ENCODE measurements around the gene DTL. TPM values are rescaled to one million over a fixed set of nuclear protein-coding genes. Genes with fewer than 3 reads are reported as not detected.

Gene DTL
- total RNA-seq, 4 donors from 2014 or later: 2.0 to 9.2 (median 5.1) TPM

GRCh38 chr1:212045981-212046380, 10.4 kb downstream of the DTL start:
- intact Hi-C loops (cut with DNase I): no loop called here
- Histone ChIP-seq H3K4me3 (no peak overlapping the region), H3K36me3 (no peaks in the 10 kb centered on the region), H3K27me3 (no peaks in the 10 kb centered on the region), H3K4me1 (no peaks in the 10 kb centered on the region), H3K9me3 (no peaks in the 10 kb centered on the region), H3K27ac (no peak overlapping the region)
- no peak for TF ChIP-seq POLR2A (IDR thresholded peaks at IDR 0.05)
- no peak for TF ChIP-seq CTCF (IDR thresholded peaks at IDR 0.05)
- no peak for DNase-seq
- 92 to 96% methylated on average over 2 of the region's 2 CpGs for WGBS, 2 donors

- WGBS, 2 donors: 50 to 81% methylated on average over 1 of the region's 1 CpG
- intact Hi-C loops (cut with DNase I): no loop called here
- Histone ChIP-seq H3K27me3 (no peaks in the 10 kb centered on the region), H3K4me1 (no peaks in the 10 kb centered on the region), H3K27ac (no peak overlapping the region), H3K36me3 (peaks cover 0 to 12% (median 0%) of the 10 kb centered on the region in 3 donors), H3K9me3 (no peaks in the 10 kb centered on the region), H3K4me3 (no peak overlapping the region)
- no peak for DNase-seq
- TF ChIP-seq CTCF (IDR thresholded peaks at IDR 0.05) (no peak), POLR2A (IDR thresholded peaks at IDR 0.05) (no peak)
Measured at GRCh38 chr1:212053993-212054392, 18.4 kb downstream of the DTL start.

GRCh38 chr1:212055333-212055732, 19.8 kb downstream of the DTL start:
- H3K9me3 ChIP-seq: no peaks in the 10 kb centered on the region
- WGBS, 2 donors: 90 to 92% methylated on average over 2 of the region's 2 CpGs
- H3K27ac ChIP-seq: no peak overlapping the region
- intact Hi-C loops (cut with DNase I): no loop called here
- no peaks in the 10 kb centered on the region for H3K27me3 ChIP-seq
- no peak for DNase-seq
- no peak overlapping the region for H3K4me3 ChIP-seq
- H3K36me3 ChIP-seq: peaks cover 0 to 12% (median 0%) of the 10 kb centered on the region in 3 donors
- TF ChIP-seq POLR2A (IDR thresholded peaks at IDR 0.05): no peak
- H3K4me1 ChIP-seq: no peaks in the 10 kb centered on the region

GRCh38 chr1:212060632-212061472, 25.3 kb downstream of the DTL start:
- DNase-seq: no peak
- intact Hi-C loops (cut with DNase I): loop anchor here (10.0 kb wide), 1 partner anchor 394 kb away; no protein-coding TSS in a partner anchor
- H3K27ac ChIP-seq: no peak overlapping the region
- H3K4me3 ChIP-seq: no peak overlapping the region
- H3K27me3 ChIP-seq: no peaks in the 10 kb centered on the region
- WGBS, 2 donors: 68 to 76% methylated on average over 6 of the region's 6 CpGs
- peaks cover 0 to 6% (median 0%) of the 10 kb centered on the region in 3 donors for H3K36me3 ChIP-seq
- TF ChIP-seq CTCF (IDR thresholded peaks at IDR 0.05) (no peak), POLR2A (IDR thresholded peaks at IDR 0.05) (no peak)
- no peaks in the 10 kb centered on the region for H3K9me3 ChIP-seq
- no peaks in the 10 kb centered on the region for H3K4me1 ChIP-seq

GRCh38 chr1:212062832-212063438, 27.4 kb downstream of the DTL start:
- no peak for TF ChIP-seq POLR2A (IDR thresholded peaks at IDR 0.05)
- peak in 5 of 6 experiments; percentile 51 to 73 (median 69) for TF ChIP-seq CTCF (IDR thresholded peaks at IDR 0.05)
- Histone ChIP-seq H3K9me3 (no peaks in the 10 kb centered on the region), H3K4me1 (no peaks in the 10 kb centered on the region), H3K36me3 (no peaks in the 10 kb centered on the region), H3K4me3 (no peak overlapping the region), H3K27ac (no peak overlapping the region), H3K27me3 (no peaks in the 10 kb centered on the region)
- WGBS, 2 donors: 82% methylated on average over 5 of the region's 5 CpGs
- intact Hi-C loops (cut with DNase I): loop anchor here (10.0 kb wide), 1 partner anchor 392 kb away; no protein-coding TSS in a partner anchor
- DNase-seq: no peak
